Subcutaneous abdominal adipose tissue (tissue), 5 donors: Measurements from ENCODE around the gene DLG1.
A peak's percentile ranks its signal among the peaks of the same experiment; 100 is the strongest.

Source experiments
- H3K27ac ChIP-seq: one replicate; pipeline ENCODE4 v1.7.0; 2013; ENCODE audit warnings: low read depth, mild to moderate bottlenecking, inconsistent platforms, low read length, moderate library complexity
- H3K27me3 ChIP-seq, 5 donors: one replicate each; pipeline ENCODE4 v1.7.0; 2013; ENCODE audit warnings: low read length in 5 of 5, inconsistent platforms in 1 of 5; ENCODE audit not compliant: control insufficient read depth in 5 of 5, insufficient read depth in 4 of 5
- H3K36me3 ChIP-seq, 5 donors: one replicate each; pipeline ENCODE4 v1.7.0; 2013; ENCODE audit warnings: low read length in 5 of 5; ENCODE audit not compliant: control insufficient read depth in 5 of 5, insufficient read depth in 5 of 5
- H3K4me1 ChIP-seq, 5 donors: one replicate each; pipeline ENCODE4 v1.7.0; 2013; ENCODE audit warnings: low read length in 5 of 5, mild to moderate bottlenecking in 3 of 5, moderate library complexity in 1 of 5; ENCODE audit not compliant: control insufficient read depth in 5 of 5, insufficient read depth in 5 of 5
- H3K4me3 ChIP-seq, 5 donors: one replicate each; pipeline ENCODE4 v1.7.0; 2013; ENCODE audit warnings: low read length in 5 of 5, low read depth in 1 of 5
- H3K9ac ChIP-seq, 5 donors: one replicate each; pipeline ENCODE4 v1.7.0; 2013; ENCODE audit warnings: low read length in 5 of 5, mild to moderate bottlenecking in 4 of 5, moderate library complexity in 3 of 5
- H3K9me3 ChIP-seq, 5 donors: one replicate each; pipeline ENCODE4 v1.7.0; 2013; ENCODE audit warnings: low read length in 5 of 5; ENCODE audit not compliant: control insufficient read depth in 5 of 5
- donor health status: healthy.
- donor health status: healthy.
- donor health status: healthy.
- donor health status: healthy.
- donor health status: healthy.

Gene DLG1

GRCh38 chr3:197322149-197322548, 23.7 kb upstream of the DLG1 start:
- no peak overlapping the region for H3K4me3 ChIP-seq
- no peak overlapping the region for H3K9ac ChIP-seq
- H3K36me3 ChIP-seq: no peaks in the 10 kb centered on the region
- H3K27ac ChIP-seq: no peak overlapping the region
- peaks cover 0 to 3% (median 0%) of the 10 kb centered on the region in 5 donors for H3K9me3 ChIP-seq
- peaks cover 0 to 6% (median 5%) of the 10 kb centered on the region in 5 donors for H3K4me1 ChIP-seq
- H3K27me3 ChIP-seq: no peaks in the 10 kb centered on the region

- Histone ChIP-seq H3K9me3 (peaks cover 0 to 3% (median 0%) of the 10 kb centered on the region in 5 donors), H3K4me1 (peaks cover 0 to 14% (median 5%) of the 10 kb centered on the region in 5 donors), H3K4me3 (no peak overlapping the region), H3K9ac (no peak overlapping the region), H3K36me3 (no peaks in the 10 kb centered on the region), H3K27ac (no peak overlapping the region), H3K27me3 (no peaks in the 10 kb centered on the region)
These were observed 22.2 kb upstream of the DLG1 start for GRCh38 chr3:197320582-197320981.

GRCh38 chr3:197317250-197317963, 19.0 kb upstream of the DLG1 start:
- peaks cover 0 to 3% (median 0%) of the 10 kb centered on the region in 5 donors for H3K9me3 ChIP-seq
- H3K27ac ChIP-seq: peak overlapping the region; percentile 27
- H3K4me1 ChIP-seq: peaks cover 0 to 14% (median 5%) of the 10 kb centered on the region in 5 donors

GRCh38 chr3:197312431-197312830, 14.0 kb upstream of the DLG1 start:
- Histone ChIP-seq H3K4me1 (peaks cover 3 to 29% (median 21%) of the 10 kb centered on the region in 5 donors), H3K9ac (no peak overlapping the region), H3K4me3 (no peak overlapping the region), H3K9me3 (no peaks in the 10 kb centered on the region), H3K27ac (no peak overlapping the region), H3K36me3 (no peaks in the 10 kb centered on the region), H3K27me3 (no peaks in the 10 kb centered on the region)

More at GRCh38 chr3:197317250-197317963, 19.0 kb upstream of the DLG1 start:
- Histone ChIP-seq H3K9ac (no peak overlapping the region), H3K36me3 (no peaks in the 10 kb centered on the region), H3K4me3 (no peak overlapping the region), H3K27me3 (no peaks in the 10 kb centered on the region)

- Histone ChIP-seq H3K9ac (no peak overlapping the region), H3K4me3 (no peak overlapping the region), H3K27me3 (no peaks in the 10 kb centered on the region), H3K9me3 (no peaks in the 10 kb centered on the region), H3K36me3 (no peaks in the 10 kb centered on the region), H3K4me1 (peaks cover 3 to 22% (median 20%) of the 10 kb centered on the region in 5 donors), H3K27ac (no peak overlapping the region)
These were observed 13.2 kb upstream of the DLG1 start for GRCh38 chr3:197311591-197311990.

- Histone ChIP-seq H3K36me3 (no peaks in the 10 kb centered on the region), H3K27me3 (no peaks in the 10 kb centered on the region), H3K9ac (peak overlapping the region in 1 of 5 donors; percentile 31), H3K9me3 (no peaks in the 10 kb centered on the region), H3K27ac (peak overlapping the region; percentile 87), H3K4me1 (peaks cover 3 to 27% (median 23%) of the 10 kb centered on the region in 5 donors), H3K4me3 (peak overlapping the region in 2 of 5 donors; percentile 40 to 46)
These were observed 11.3 kb upstream of the DLG1 start for GRCh38 chr3:197309528-197310361.

- peak overlapping the region in 2 of 5 donors; percentile 13 to 25 for H3K9ac ChIP-seq
- H3K27ac ChIP-seq: peak overlapping the region; percentile 87
- H3K4me1 ChIP-seq: peaks cover 3 to 27% (median 23%) of the 10 kb centered on the region in 5 donors
- H3K4me3 ChIP-seq: no peak overlapping the region
- no peaks in the 10 kb centered on the region for H3K9me3 ChIP-seq
- H3K27me3 ChIP-seq: no peaks in the 10 kb centered on the region
- no peaks in the 10 kb centered on the region for H3K36me3 ChIP-seq
These were observed 10.2 kb upstream of the DLG1 start for GRCh38 chr3:197308591-197308990.

GRCh38 chr3:197306374-197307086, 8.1 kb upstream of the DLG1 start:
- Histone ChIP-seq H3K9ac (no peak overlapping the region), H3K4me3 (no peak overlapping the region), H3K27me3 (no peaks in the 10 kb centered on the region), H3K36me3 (no peaks in the 10 kb centered on the region), H3K4me1 (peaks cover 3 to 28% (median 27%) of the 10 kb centered on the region in 5 donors), H3K27ac (no peak overlapping the region), H3K9me3 (no peaks in the 10 kb centered on the region)

- H3K9me3 ChIP-seq: no peaks in the 10 kb centered on the region
- H3K27ac ChIP-seq: no peak overlapping the region
- H3K27me3 ChIP-seq: no peaks in the 10 kb centered on the region
- no peak overlapping the region for H3K4me3 ChIP-seq
- H3K36me3 ChIP-seq: no peaks in the 10 kb centered on the region
- no peak overlapping the region for H3K9ac ChIP-seq
- H3K4me1 ChIP-seq: peaks cover 3 to 28% (median 27%) of the 10 kb centered on the region in 5 donors
These were observed 7.4 kb upstream of the DLG1 start for GRCh38 chr3:197305854-197306253.
